Lower leg skin (tissue), 4 donors: ENCODE results near the gene ABTB2. TPM values are rescaled to one million over a fixed set of nuclear protein-coding genes. Genes with fewer than 3 reads are reported as not detected.

Experiments
- DNase-seq, 2 donors: peaks; one replicate each; pipeline ENCODE4 v3.0.0-alpha.2; 2019; ENCODE audit warnings: low spot score in 2 of 2
- H3K4me3 ChIP-seq: fragments of 200-600 bp; sonication (generic); 2 replicates; pipeline ENCODE4 v1.5.1; 2017; ENCODE audit warnings: mild to moderate bottlenecking, low read depth; ENCODE audit not compliant: poor library complexity, severe bottlenecking
- POLR2A ChIP-seq, 2 donors: fragments of 450-650 bp; IDR thresholded peaks; one replicate each; pipeline ENCODE4 v1.6.1; 2016 to 2017; ENCODE audit warnings: antibody characterized with exemption in 2 of 2, mild to moderate bottlenecking in 1 of 2, moderate library complexity in 1 of 2
- WGBS, 2 donors: methylation state at CpG; one replicate each; pipeline ENCODE4 v1.1.5; 2018; 5-methylcytosine and 5-hydroxymethylcytosine counted together
- intact Hi-C: fragments of 100-400 bp; cut with DNase I; formaldehyde crosslinking; loops from one replicate; pipeline ENCODE4 v1.15.0; 2023; ENCODE audit warnings: low total_unique reads
- total RNA-seq, 4 donors: library from RNA; depleted of rRNA; stranded (reverse); fragments of >200 nt; gene quantifications; one replicate each; pipeline ENCODE4 v1.1.0, GENCODE V29; 2016
- TF ChIP-seq, protein P1 (sequence below), 3 donors: fragments of 450-650 bp; IDR thresholded peaks; one replicate each; pipeline ENCODE4 v1.5.1; 2016; ENCODE audit warnings: antibody characterized with exemption in 3 of 3, mild to moderate bottlenecking in 3 of 3, moderate library complexity in 2 of 3

Gene ABTB2
- total RNA-seq, 4 donors from 2014 or later, result 6.1 to 24.2 (median 11.1) TPM

DNA sequence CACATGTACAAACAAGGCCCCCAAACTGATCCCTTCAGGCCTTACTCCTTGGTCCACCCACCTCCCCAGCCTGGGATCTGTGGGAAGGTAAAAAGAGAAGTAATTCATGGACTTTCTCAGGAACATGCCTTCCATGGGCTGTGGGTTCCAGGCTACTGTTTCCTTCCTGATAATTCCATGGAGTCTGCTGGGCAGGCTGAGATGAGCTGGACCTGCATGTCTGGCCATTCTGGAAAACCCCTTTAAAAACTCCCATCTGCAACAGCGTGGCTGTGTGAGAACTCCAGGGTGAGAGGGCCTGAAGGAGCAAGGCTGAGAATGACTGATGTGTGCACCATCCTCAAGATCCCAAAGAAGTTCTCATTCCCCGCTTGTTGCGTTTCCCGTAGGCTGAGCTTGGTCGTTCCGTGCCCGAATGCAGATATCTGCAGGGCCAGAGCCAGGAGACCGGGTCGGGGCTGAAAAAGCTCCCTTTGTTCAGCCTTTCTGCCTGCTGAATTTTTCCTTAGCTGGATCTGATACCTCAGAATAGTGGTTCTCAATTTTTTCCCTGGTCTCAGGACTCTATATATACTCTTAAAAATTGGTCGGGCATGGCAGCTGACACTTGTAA, 179.5 kb downstream of the ABTB2 start:
- intact Hi-C loops, result loop anchor here (10.0 kb wide), 1 partner anchor 316 kb away; no protein-coding TSS in a partner anchor
- WGBS, 2 donors, result 93 to 96% methylated on average over 10 of the region's 10 CpGs
- TF ChIP-seq POLR2A (IDR thresholded peaks at IDR 0.05), result no peak
- TF ChIP-seq, protein P1, sequence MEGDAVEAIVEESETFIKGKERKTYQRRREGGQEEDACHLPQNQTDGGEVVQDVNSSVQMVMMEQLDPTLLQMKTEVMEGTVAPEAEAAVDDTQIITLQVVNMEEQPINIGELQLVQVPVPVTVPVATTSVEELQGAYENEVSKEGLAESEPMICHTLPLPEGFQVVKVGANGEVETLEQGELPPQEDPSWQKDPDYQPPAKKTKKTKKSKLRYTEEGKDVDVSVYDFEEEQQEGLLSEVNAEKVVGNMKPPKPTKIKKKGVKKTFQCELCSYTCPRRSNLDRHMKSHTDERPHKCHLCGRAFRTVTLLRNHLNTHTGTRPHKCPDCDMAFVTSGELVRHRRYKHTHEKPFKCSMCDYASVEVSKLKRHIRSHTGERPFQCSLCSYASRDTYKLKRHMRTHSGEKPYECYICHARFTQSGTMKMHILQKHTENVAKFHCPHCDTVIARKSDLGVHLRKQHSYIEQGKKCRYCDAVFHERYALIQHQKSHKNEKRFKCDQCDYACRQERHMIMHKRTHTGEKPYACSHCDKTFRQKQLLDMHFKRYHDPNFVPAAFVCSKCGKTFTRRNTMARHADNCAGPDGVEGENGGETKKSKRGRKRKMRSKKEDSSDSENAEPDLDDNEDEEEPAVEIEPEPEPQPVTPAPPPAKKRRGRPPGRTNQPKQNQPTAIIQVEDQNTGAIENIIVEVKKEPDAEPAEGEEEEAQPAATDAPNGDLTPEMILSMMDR (IDR thresholded peaks at IDR 0.05), result no peak
- H3K4me3 ChIP-seq, result no peak overlapping the region
- DNase-seq, result no peak

DNA sequence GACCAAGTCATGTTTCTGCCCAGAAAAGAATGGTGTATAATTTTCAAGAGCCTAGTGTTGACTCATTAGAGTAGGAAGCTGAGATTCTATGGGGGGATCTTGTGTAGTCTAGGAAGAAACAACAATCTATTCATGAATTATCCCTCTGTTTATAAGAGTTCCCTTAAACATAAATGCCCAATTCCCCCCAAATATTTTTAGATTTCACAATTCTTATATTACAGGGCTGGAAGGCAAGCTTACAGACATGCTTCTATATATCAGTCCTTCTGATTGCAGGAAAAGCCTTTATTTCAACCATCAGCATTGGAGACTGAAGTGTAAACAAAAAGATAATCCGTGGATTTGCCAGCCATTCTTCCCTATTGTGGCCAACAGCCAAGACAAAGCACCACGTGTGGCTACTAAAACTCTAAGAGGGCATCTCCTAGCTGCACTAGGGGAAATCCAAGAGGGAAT, 181.0 kb downstream of the ABTB2 start:
- 24 to 34% methylated on average over 2 of the region's 2 CpGs for WGBS, 2 donors
- intact Hi-C loops, result loop anchor here (10.0 kb wide), 1 partner anchor 318 kb away; no protein-coding TSS in a partner anchor
- TF ChIP-seq, protein P1 (IDR thresholded peaks at IDR 0.05), result no peak
- TF ChIP-seq POLR2A (IDR thresholded peaks at IDR 0.05), result no peak
- no peak overlapping the region for H3K4me3 ChIP-seq
- DNase-seq, result no peak

DNA sequence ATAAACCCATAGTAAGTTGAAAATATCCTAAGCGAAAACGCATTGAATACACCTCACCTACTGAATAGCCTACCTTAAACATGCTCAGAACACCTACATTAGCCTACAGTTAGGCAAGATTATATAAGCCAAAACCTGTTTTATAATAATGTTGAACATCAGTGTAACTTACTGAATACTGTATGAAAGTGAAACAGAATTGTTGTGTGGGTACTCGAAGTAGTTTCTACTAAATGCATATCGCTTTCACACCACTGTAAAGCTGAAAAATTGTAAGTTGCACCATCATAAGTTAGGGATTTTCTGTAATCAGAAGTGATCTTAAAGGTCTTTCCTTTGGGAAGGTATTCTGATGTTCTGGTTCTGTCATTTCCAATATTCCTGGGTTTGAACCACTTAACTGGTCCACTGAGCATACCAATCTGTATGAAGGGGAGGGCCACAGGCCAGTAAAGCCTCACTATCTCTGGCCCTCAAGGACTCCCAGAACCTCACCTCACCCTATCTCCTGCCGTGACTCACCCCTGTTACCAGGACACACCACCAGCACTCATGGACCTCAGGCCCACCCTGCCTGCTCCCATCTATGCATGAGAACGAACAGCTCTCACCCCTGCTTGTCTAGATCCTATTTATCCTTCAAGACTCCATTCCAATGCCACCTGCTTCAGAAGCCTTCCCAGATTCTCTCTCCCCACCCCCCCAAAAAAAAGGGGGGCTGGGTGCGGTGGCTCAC, 182.4 kb downstream of the ABTB2 start:
- TF ChIP-seq POLR2A (IDR thresholded peaks at IDR 0.05), result no peak
- TF ChIP-seq, protein P1 (IDR thresholded peaks at IDR 0.05), result no peak
- intact Hi-C loops, result loop anchor here (2.0 to 10.0 kb wide), 2 partner anchors 183 to 319 kb away; partner anchors contain the start of gene ABTB2
- no peak overlapping the region for H3K4me3 ChIP-seq
- no peak for DNase-seq
- WGBS, 2 donors, result 87 to 93% methylated on average over 7 of the region's 7 CpGs

DNA sequence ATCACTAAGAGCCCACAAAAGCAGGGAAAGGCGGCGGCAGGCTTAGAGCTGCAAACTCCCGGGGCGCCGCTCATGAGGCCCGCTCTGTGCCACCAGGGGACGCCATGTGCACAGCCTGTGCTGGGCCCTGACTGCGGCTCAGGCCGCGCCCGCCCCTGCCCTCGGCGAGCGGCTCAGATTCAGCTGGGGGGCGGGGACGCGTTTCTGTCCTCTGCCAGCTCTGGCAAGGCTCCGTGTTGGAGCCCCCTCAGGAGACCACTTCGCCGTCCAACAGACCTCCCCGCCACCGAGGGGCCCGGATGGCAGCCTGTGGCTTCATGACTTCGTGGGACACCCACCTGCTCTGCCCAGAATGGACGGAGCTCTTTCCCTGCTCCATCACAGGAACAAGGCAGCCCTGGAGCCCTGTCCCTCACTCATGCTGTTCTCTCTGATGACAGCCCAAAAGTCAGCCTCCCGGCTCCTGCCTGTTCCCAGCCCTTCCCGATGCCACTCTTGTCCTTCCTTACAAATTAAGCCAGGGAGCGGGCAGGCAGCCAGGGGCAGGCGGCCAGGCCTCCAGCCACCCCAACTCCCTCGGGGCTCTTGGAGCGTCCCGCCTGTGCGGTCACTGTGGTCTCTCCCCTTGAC, 183.3 kb downstream of the ABTB2 start:
- WGBS, 2 donors, result 10 to 17% methylated on average over 31 to 33 of the region's 33 CpGs
- peak; percentile 62 to 96 for DNase-seq
- no peak for TF ChIP-seq POLR2A (IDR thresholded peaks at IDR 0.05)
- TF ChIP-seq, protein P1 (IDR thresholded peaks at IDR 0.05), result peak in 1 of 3 donors; percentile 91
- intact Hi-C loops, result loop anchor here (2.0 to 10.0 kb wide), 2 partner anchors 184 to 320 kb away; partner anchors contain the start of gene ABTB2
- no peak overlapping the region for H3K4me3 ChIP-seq

DNA sequence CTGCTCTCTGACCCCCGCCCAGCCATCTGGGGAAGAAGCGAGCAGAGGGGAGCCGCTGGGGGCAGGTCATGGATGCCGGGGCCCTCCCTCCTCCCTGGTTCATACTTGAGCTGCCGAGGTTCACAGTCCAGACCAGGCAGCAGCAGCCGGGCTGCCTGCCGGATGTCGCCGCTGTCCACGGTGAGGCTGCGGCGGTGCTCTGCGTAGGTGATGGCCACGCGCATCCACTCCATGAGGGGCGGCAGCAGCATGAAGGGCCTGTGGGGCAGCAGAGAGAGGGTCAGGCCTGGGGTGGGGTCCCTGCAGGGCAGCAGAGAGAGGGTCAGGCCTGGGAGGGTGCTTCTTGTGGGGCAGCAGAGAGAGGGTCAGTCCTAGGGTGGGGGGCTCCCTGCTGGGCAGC, 184.8 kb downstream of the ABTB2 start:
- TF ChIP-seq, protein P1 (IDR thresholded peaks at IDR 0.05), result no peak
- TF ChIP-seq POLR2A (IDR thresholded peaks at IDR 0.05), result no peak
- intact Hi-C loops, result loop anchor here (10.0 kb wide), 1 partner anchor 322 kb away; no protein-coding TSS in a partner anchor
- no peak overlapping the region for H3K4me3 ChIP-seq
- 97 to 99% methylated on average over 13 to 15 of the region's 16 CpGs for WGBS, 2 donors
- no peak for DNase-seq
